Measurements from ENCODE around the gene CARNS1. TPM values are rescaled to one million over a fixed set of nuclear protein-coding genes. Genes with fewer than 3 reads are reported as not detected.

Gene CARNS1
- total RNA-seq, 2 experiments from 2014 or later: 1.9 to 2.0 TPM

- POLR2A ChIA-PET: interaction anchor here (0.6 to 2.0 kb wide), 7 partner anchors 8 to 49 kb away, joined by 3 to 6 read pairs (median 5); partner anchors contain the start of genes CORO1B, PPP1CA, PTPRCAP and TBC1D10C
- CTCF ChIA-PET: interaction anchor here (1.6 to 1.7 kb wide), 6 partner anchors 8 to 71 kb away, joined by 3 to 8 read pairs (median 6); partner anchors contain the start of genes PPP1CA and TBC1D10C
Measured at GRCh38 chr11:67412495-67413179, 2.8 kb upstream of the CARNS1 start.

GRCh38 chr11:67413266-67413849 is 2.1 kb upstream of the CARNS1 start:
- POLR2A ChIA-PET: interaction anchor here (0.5 to 2.0 kb wide), 6 partner anchors 10 to 962 kb away, joined by 3 to 5 read pairs (median 3); partner anchors contain the start of genes PTPRCAP and TBC1D10C
- CTCF ChIA-PET: interaction anchor here (1.6 to 1.7 kb wide), 3 partner anchors 9 to 71 kb away, joined by 5 to 8 read pairs (median 6); partner anchors contain the start of genes PPP1CA and TBC1D10C

GRCh38 chr11:67416416-67417335 is 1.2 kb downstream of the CARNS1 start:
- ChIA-PET POLR2A (interaction anchor here (1.1 to 5.2 kb wide), 4 partner anchors 9 to 21 kb away, joined by 3 to 39 read pairs (median 8); partner anchors contain the start of genes PTPRCAP and RPS6KB2), CTCF (interaction anchor here (1.0 to 5.6 kb wide), 2 partner anchors 9 to 13 kb away, joined by 3 to 34 read pairs; partner anchors contain the start of genes PPP1CA and TBC1D10C)

GRCh38 chr11:67417425-67417824 is 1.9 kb downstream of the CARNS1 start:
- CTCF ChIA-PET: interaction anchor here (1.0 to 5.6 kb wide), 3 partner anchors 8 to 14 kb away, joined by 3 to 34 read pairs (median 8); partner anchors contain the start of genes PPP1CA and TBC1D10C
- POLR2A ChIA-PET: interaction anchor here (1.1 to 5.2 kb wide), 4 partner anchors 10 to 20 kb away, joined by 3 to 39 read pairs (median 8); partner anchors contain the start of genes PTPRCAP and RPS6KB2

GRCh38 chr11:67418476-67419281 is 3.2 kb downstream of the CARNS1 start:
- CTCF ChIA-PET: interaction anchor here (0.5 to 5.6 kb wide), 6 partner anchors 10 to 145 kb away, joined by 3 to 34 read pairs (median 4); partner anchors contain the start of genes PITPNM1, PPP1CA and TBC1D10C
- POLR2A ChIA-PET: interaction anchor here (0.6 to 5.2 kb wide), 9 partner anchors 7 to 105 kb away, joined by 3 to 39 read pairs (median 7); partner anchors contain the start of genes PTPRCAP and TBC1D10C

- CTCF ChIA-PET: interaction anchor here (0.5 to 5.6 kb wide), 8 partner anchors 8 to 268 kb away, joined by 3 to 34 read pairs (median 4); partner anchors contain the start of genes PITPNM1, PPP1CA and TBC1D10C
Measured at GRCh38 chr11:67419325-67420049, 4.0 kb downstream of the CARNS1 start.

GRCh38 chr11:67420147-67420645 is 4.7 kb downstream of the CARNS1 start:
- POLR2A ChIA-PET: interaction anchor here (0.7 to 5.2 kb wide), 10 partner anchors 8 to 72 kb away, joined by 3 to 39 read pairs (median 8); partner anchors contain the start of genes AIP, PPP1CA, PTPRCAP and RAD9A

More at GRCh38 chr11:67419325-67420049, 4.0 kb downstream of the CARNS1 start:
- POLR2A ChIA-PET: interaction anchor here (0.7 to 5.2 kb wide), 11 partner anchors 8 to 65 kb away, joined by 3 to 39 read pairs (median 7); partner anchors contain the start of genes AIP, PPP1CA, PTPRCAP and RAD9A

GRCh38 chr11:67420646-67421429 is 5.4 kb downstream of the CARNS1 start:
- ChIA-PET POLR2A (interaction anchor here (0.7 to 5.2 kb wide), 10 partner anchors 8 to 71 kb away, joined by 3 to 39 read pairs (median 8); partner anchors contain the start of genes AIP, PPP1CA, PTPRCAP and RPS6KB2), CTCF (interaction anchor here (0.8 to 5.6 kb wide), 6 partner anchors 9 to 39 kb away, joined by 3 to 34 read pairs (median 4); partner anchors contain the start of genes PPP1CA, PTPRCAP and TBC1D10C)

More at GRCh38 chr11:67420147-67420645, 4.7 kb downstream of the CARNS1 start:
- CTCF ChIA-PET: interaction anchor here (0.6 to 5.6 kb wide), 8 partner anchors 8 to 267 kb away, joined by 3 to 34 read pairs (median 4); partner anchors contain the start of genes PITPNM1, PPP1CA, PTPRCAP and TBC1D10C

- CTCF ChIA-PET: no interaction called here
- POLR2A ChIA-PET: interaction anchor here (0.7 to 5.2 kb wide), 6 partner anchors 10 to 70 kb away, joined by 4 to 39 read pairs (median 14); partner anchors contain the start of genes PPP1CA, PTPRCAP and TBC1D10C
Measured at GRCh38 chr11:67421430-67422031, 6.1 kb downstream of the CARNS1 start.

GRCh38 chr11:67422891-67423290 is 7.4 kb downstream of the CARNS1 start:
- ChIA-PET POLR2A (no interaction called here), CTCF (no interaction called here)

- ChIA-PET CTCF (no interaction called here), POLR2A (no interaction called here)
Measured at GRCh38 chr11:67423466-67423865, 8.0 kb downstream of the CARNS1 start.

- ChIA-PET POLR2A (no interaction called here), CTCF (no interaction called here)
Measured at GRCh38 chr11:67423891-67424613, 8.6 kb downstream of the CARNS1 start.

GRCh38 chr11:67427364-67427859 is 11.9 kb downstream of the CARNS1 start:
- CTCF ChIA-PET: interaction anchor here (1.0 to 2.5 kb wide), 2 partner anchors 10 to 26 kb away, joined by 3 to 14 read pairs; partner anchors contain the start of genes PPP1CA and PTPRCAP

More at GRCh38 chr11:67427364-67427859, 11.9 kb downstream of the CARNS1 start:
- POLR2A ChIA-PET: interaction anchor here (1.0 to 2.6 kb wide), 3 partner anchors 11 to 23 kb away, joined by 3 to 27 read pairs (median 12); partner anchors contain the start of genes PTPRCAP and TBC1D10C

All from activated CD8-positive, alpha-beta memory T cell treated with anti-CD3 and anti-CD28 coated beads for 36 hours (primary cell).